ENCODE measurements around the gene CFAP46. TPM values are rescaled to one million over a fixed set of nuclear protein-coding genes. Genes with fewer than 3 reads are reported as not detected.

CFAP46 gene
- total and polyA plus RNA-seq, 2 of the 8 experiments (the other 6 are each of a cell fraction or from before 2014, with no cell fraction given): 2.6 to 4.8 TPM

DNA sequence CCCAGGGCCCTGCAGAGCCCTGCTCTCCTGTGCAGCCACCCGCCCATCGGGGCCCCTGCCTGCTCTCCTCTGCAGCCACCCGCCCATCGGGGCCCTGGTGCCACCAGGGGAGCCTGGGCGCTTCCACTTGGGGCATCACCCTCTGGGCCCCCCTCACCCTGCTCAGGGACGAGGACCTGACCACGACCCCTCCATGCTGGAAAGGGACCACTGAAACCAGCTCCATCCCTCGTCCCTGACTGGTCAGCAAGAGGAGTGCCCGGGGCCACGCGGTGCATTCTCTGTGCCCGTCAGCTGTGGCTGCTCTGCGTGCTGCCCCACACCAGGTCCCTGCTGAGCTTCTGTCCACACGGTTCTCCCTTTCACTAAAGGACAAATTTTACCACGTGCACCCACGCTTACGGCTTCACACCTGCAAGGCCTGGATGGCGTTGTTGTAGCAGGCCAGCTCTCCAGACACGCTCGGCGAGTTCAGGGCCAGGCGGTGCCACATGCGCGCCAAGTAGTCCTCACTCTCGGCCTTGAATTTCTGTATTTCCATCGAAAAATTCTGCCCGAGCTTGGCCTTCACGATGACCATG lies 57.6 kb downstream of the CFAP46 start (continued):
- TF ChIP-seq CTCF (IDR thresholded peaks at IDR 0.05; ENCODE audit: control extremely low read depth in 1 of 3, insufficient read depth in 1 of 3, low read depth in 1 of 3, low read length in 3 of 3): no peak
- TF ChIP-seq GABPA (IDR thresholded peaks at IDR 0.05; ENCODE audit: borderline replicate concordance, insufficient read depth, low read length): no peak
- no peak for TF ChIP-seq HDAC6 (IDR thresholded peaks at IDR 0.05; ENCODE audit: low read depth, low read length)
- no peak for TF ChIP-seq MAFK (IDR thresholded peaks at IDR 0.05; ENCODE audit: low read depth, low read length)
- TF ChIP-seq HDAC2 (IDR thresholded peaks at IDR 0.05; ENCODE audit: borderline replicate concordance in 1 of 2, low read depth in 2 of 2, low read length in 2 of 2): no peak
